Measurements from ENCODE around the gene BTN2A1. TPM values are rescaled to one million over a fixed set of nuclear protein-coding genes. Genes with fewer than 3 reads are reported as not detected.
A peak's percentile ranks its signal among the peaks of the same experiment; 100 is the strongest.

BTN2A1 gene
- total RNA-seq, 4 donors from 2014 or later: 6.2 to 9.7 (median 8.1) TPM

DNA sequence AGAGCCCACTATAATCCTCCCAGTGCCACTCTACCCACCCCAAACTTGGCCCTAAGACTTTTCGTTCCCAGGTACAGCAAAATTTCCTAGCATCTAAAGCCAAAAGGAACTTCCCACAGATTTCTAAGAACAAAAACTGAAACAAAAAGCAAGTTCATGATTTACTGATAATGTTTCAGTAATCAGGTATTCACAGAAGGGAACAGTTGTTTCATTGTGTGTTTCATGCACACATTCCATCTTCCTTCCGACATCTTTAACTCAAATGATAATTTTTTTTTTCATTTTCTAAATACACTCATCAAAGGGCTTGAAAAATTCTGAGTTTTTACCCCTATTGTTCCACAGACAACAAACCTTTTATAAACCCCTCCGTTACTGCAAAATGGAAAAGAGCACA is 36.4 kb downstream of the BTN2A1 start:
- Histone ChIP-seq H3K27me3 (no peaks in the 10 kb centered on the region), H3K4me1 (no peaks in the 10 kb centered on the region), H3K27ac (no peak overlapping the region), H3K36me3 (no peaks in the 10 kb centered on the region), H3K4me3 (no peak overlapping the region), H3K9me3 (no peaks in the 10 kb centered on the region)
- intact Hi-C loops (cut with DNase I; ENCODE audit: low total_unique reads) (no loop called here), in situ Hi-C loops (cut with MboI; ENCODE audit: low sequenced_read_pairs in 4 of 4) (no loop called here)
- ATAC-seq (no peak), DNase-seq (no peak)
- no peak for TF ChIP-seq POLR2A (IDR thresholded peaks at IDR 0.05)
- TF ChIP-seq, protein P1, sequence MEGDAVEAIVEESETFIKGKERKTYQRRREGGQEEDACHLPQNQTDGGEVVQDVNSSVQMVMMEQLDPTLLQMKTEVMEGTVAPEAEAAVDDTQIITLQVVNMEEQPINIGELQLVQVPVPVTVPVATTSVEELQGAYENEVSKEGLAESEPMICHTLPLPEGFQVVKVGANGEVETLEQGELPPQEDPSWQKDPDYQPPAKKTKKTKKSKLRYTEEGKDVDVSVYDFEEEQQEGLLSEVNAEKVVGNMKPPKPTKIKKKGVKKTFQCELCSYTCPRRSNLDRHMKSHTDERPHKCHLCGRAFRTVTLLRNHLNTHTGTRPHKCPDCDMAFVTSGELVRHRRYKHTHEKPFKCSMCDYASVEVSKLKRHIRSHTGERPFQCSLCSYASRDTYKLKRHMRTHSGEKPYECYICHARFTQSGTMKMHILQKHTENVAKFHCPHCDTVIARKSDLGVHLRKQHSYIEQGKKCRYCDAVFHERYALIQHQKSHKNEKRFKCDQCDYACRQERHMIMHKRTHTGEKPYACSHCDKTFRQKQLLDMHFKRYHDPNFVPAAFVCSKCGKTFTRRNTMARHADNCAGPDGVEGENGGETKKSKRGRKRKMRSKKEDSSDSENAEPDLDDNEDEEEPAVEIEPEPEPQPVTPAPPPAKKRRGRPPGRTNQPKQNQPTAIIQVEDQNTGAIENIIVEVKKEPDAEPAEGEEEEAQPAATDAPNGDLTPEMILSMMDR (IDR thresholded peaks at IDR 0.05 in 4 of 5, conservative IDR thresholded peaks at IDR 0.05 in 1 of 5): no peak

DNA sequence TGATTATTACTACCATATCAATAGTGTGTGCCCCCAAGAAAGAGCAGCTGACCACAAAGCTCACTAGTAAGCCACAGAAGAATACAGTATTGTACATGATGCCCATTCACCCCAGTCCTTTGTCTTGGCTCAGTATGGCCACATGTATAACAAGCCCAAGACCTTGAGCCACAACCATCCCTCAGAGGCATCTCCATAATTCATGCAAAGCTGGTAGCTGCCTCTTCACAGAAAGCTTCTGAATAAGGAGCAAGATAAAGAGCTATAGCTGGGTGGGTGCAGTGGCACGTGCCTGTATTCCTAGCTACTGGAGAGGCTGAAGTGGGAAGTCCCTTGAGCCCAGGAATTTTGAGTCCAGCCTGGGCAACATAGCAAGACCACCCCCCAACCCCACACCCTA is 37.5 kb downstream of the BTN2A1 start:
- no peak for ATAC-seq
- in situ Hi-C loops (cut with MboI; ENCODE audit: low sequenced_read_pairs in 4 of 4) (no loop called here), intact Hi-C loops (cut with DNase I; ENCODE audit: low total_unique reads) (no loop called here)
- Histone ChIP-seq H3K4me1 (no peaks in the 10 kb centered on the region), H3K9me3 (no peaks in the 10 kb centered on the region), H3K27ac (no peak overlapping the region), H3K27me3 (peaks cover 0 to 2% (median 0%) of the 10 kb centered on the region in 3 donors), H3K4me3 (no peak overlapping the region), H3K36me3 (no peaks in the 10 kb centered on the region)
- TF ChIP-seq, protein P1 (IDR thresholded peaks at IDR 0.05 in 4 of 5, conservative IDR thresholded peaks at IDR 0.05 in 1 of 5): no peak
- TF ChIP-seq POLR2A (IDR thresholded peaks at IDR 0.05): no peak
- no peak for DNase-seq

DNA sequence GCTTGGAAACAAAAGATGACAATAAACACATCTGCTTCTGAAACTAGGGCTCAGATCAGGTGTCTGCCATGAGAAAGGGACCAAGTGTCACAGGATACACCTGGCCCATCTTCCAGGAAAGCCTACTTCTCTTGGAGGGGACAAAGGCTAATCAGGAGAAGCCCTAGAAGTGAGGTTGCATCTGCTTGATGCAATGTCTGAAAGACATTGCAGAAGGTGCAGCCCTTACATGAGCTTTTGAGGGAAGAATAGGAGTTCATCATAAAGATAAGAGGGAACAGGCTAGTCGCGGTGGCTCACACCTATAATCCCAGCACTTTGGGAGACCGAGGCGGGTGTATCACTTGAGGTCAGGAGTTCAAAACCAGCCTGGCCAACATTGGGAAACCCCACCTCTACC is 39.9 kb downstream of the BTN2A1 start:
- intact Hi-C loops (cut with DNase I; ENCODE audit: low total_unique reads): no loop called here
- TF ChIP-seq POLR2A (IDR thresholded peaks at IDR 0.05): no peak
- TF ChIP-seq, protein P1 (IDR thresholded peaks at IDR 0.05 in 4 of 5, conservative IDR thresholded peaks at IDR 0.05 in 1 of 5): no peak
- in situ Hi-C loops (cut with MboI; ENCODE audit: low sequenced_read_pairs in 4 of 4): no loop called here
- Histone ChIP-seq H3K4me1 (no peaks in the 10 kb centered on the region), H3K9me3 (no peaks in the 10 kb centered on the region), H3K27me3 (peaks cover 18 to 23% (median 20%) of the 10 kb centered on the region in 3 donors), H3K4me3 (no peak overlapping the region), H3K36me3 (no peaks in the 10 kb centered on the region), H3K27ac (no peak overlapping the region)
- DNase-seq (no peak), ATAC-seq (no peak)

GRCh38 chr6:26500102-26500501 is 42.3 kb downstream of the BTN2A1 start, which contains the start of gene BTN1A1:
Gene BTN1A1, plus strand, starts transcription at chr6:26500303. Its CDS starts 984 bp downstream, at chr6:26501287.
- in situ Hi-C loops (cut with MboI; ENCODE audit: low sequenced_read_pairs in 4 of 4): no loop called here
- no peak for TF ChIP-seq POLR2A (IDR thresholded peaks at IDR 0.05)
- TF ChIP-seq, protein P1 (IDR thresholded peaks at IDR 0.05 in 4 of 5, conservative IDR thresholded peaks at IDR 0.05 in 1 of 5): no peak
- Histone ChIP-seq H3K27ac (no peak within 1 kb of the TSS), H3K9me3 (no peaks in the 10 kb centered on the region), H3K4me1 (no peaks in the 10 kb centered on the region), H3K4me3 (no peak within 1 kb of the TSS), H3K27me3 (peaks cover 25 to 30% (median 26%) of the 10 kb centered on the region in 3 donors), H3K36me3 (no peaks in the 10 kb centered on the region)
- DNase-seq: no peak
- ATAC-seq: no peak
- intact Hi-C loops (cut with DNase I; ENCODE audit: low total_unique reads): no loop called here

- TF ChIP-seq POLR2A (IDR thresholded peaks at IDR 0.05): no peak
- TF ChIP-seq, protein P1 (IDR thresholded peaks at IDR 0.05 in 4 of 5, conservative IDR thresholded peaks at IDR 0.05 in 1 of 5): no peak
- Histone ChIP-seq H3K27ac (no peak overlapping the region), H3K9me3 (no peaks in the 10 kb centered on the region), H3K4me3 (peak overlapping the region in 3 of 4 donors; percentile 27 to 55 (median 37)), H3K36me3 (no peaks in the 10 kb centered on the region), H3K27me3 (peaks cover 25 to 30% (median 26%) of the 10 kb centered on the region in 3 donors), H3K4me1 (no peaks in the 10 kb centered on the region)
- in situ Hi-C loops (cut with MboI; ENCODE audit: low sequenced_read_pairs in 4 of 4) (no loop called here), intact Hi-C loops (cut with DNase I; ENCODE audit: low total_unique reads) (no loop called here)
- DNase-seq (no peak), ATAC-seq (no peak)
Measured at GRCh38 chr6:26501482-26501986, 43.8 kb downstream of the BTN2A1 start.
